ENCODE results near the gene ATP9A.

DNA sequence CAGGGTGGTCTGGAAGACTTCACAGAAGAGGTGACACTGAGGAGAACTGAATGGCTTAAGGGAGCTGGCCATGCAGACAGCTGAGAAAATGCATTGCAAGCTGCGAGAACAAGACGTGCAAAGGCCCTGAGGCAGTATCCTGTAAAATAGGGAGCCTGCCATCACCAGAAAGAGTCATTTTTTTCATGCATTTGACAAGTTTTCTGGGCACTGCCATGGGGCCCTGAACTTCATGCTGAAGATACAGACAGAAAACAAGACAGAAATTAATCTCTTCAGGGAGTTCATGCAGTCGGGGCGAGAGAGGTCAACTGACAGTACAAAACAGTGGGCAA, 196.8 kb downstream of the ATP9A start:
- TF ChIP-seq, protein P1, sequence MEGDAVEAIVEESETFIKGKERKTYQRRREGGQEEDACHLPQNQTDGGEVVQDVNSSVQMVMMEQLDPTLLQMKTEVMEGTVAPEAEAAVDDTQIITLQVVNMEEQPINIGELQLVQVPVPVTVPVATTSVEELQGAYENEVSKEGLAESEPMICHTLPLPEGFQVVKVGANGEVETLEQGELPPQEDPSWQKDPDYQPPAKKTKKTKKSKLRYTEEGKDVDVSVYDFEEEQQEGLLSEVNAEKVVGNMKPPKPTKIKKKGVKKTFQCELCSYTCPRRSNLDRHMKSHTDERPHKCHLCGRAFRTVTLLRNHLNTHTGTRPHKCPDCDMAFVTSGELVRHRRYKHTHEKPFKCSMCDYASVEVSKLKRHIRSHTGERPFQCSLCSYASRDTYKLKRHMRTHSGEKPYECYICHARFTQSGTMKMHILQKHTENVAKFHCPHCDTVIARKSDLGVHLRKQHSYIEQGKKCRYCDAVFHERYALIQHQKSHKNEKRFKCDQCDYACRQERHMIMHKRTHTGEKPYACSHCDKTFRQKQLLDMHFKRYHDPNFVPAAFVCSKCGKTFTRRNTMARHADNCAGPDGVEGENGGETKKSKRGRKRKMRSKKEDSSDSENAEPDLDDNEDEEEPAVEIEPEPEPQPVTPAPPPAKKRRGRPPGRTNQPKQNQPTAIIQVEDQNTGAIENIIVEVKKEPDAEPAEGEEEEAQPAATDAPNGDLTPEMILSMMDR (conservative IDR thresholded peaks at IDR 0.05; ENCODE audit: low read depth, low read length), result no peak
- TF ChIP-seq BHLHE40 (IDR thresholded peaks at IDR 0.05; ENCODE audit: low read depth, low read length), result no peak
- TF ChIP-seq POLR2A (IDR thresholded peaks at IDR 0.05; ENCODE audit: low read depth, low read length), result no peak
- TF ChIP-seq CEBPB (IDR thresholded peaks at IDR 0.05; ENCODE audit: low read depth, low read length), result no peak
- no peak for TF ChIP-seq RFX5 (IDR thresholded peaks at IDR 0.05; ENCODE audit: low read depth, low read length)
- TF ChIP-seq MAFK (IDR thresholded peaks at IDR 0.05; ENCODE audit: low read depth, low read length), result no peak
- TF ChIP-seq, protein P2, sequence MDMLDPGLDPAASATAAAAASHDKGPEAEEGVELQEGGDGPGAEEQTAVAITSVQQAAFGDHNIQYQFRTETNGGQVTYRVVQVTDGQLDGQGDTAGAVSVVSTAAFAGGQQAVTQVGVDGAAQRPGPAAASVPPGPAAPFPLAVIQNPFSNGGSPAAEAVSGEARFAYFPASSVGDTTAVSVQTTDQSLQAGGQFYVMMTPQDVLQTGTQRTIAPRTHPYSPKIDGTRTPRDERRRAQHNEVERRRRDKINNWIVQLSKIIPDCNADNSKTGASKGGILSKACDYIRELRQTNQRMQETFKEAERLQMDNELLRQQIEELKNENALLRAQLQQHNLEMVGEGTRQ (IDR thresholded peaks at IDR 0.05; ENCODE audit: low read depth, low read length), result no peak
- TF ChIP-seq MXI1 (IDR thresholded peaks at IDR 0.05; ENCODE audit: borderline replicate concordance, low read depth, low read length), result no peak
